H1 (cell line): Measurements from ENCODE around the gene MOCS1. TPM values are rescaled to one million over a fixed set of nuclear protein-coding genes. Genes with fewer than 3 reads are reported as not detected.

Experiments used
- MAX ChIP-seq: IDR thresholded peaks from 2 replicates; pipeline ENCODE4 v1.6.1; 2012; ENCODE audit warnings: inconsistent platforms
- polyA plus RNA-seq, 7 experiments: library from polyadenylated mRNA; depleted of rRNA in 3 of 7; stranded (reverse) in 5 of 7; unstranded in 2 of 7; fragments of >200 nt in 5 of 7; fragments of 200-250 nt in 2 of 7; gene quantifications; 1 replicate in 5 of 7; 2 replicates in 1 of 7; 4 replicates in 1 of 7; pipeline versions ENCODE4 v1.2.1 to v1.2.3, GENCODE V29; 2011 to 2013; ENCODE audit warnings: missing spikeins in 2 of 7, mixed read lengths in 2 of 7
- total RNA-seq: library from RNA; stranded (reverse); fragmentation: NEBNext Ultra II Directional; extraction: Animal tissue kit (Norgen Biotek cat#: 25700); gene quantifications from 2 replicates; pipeline ENCODE4 v1.2.1, GENCODE V29; 2021

Gene MOCS1
- total and polyA plus RNA-seq, 2 of the 8 experiments (the other 6 are each of a cell fraction or from before 2014, with no cell fraction given): 13.4 to 19.7 TPM

GRCh38 chr6:39951716-39952115, 17.5 kb upstream of the MOCS1 start (continued):
- TF ChIP-seq MAX: no peak
